Measurements from ENCODE around the gene SH3BP5.

Gene SH3BP5

GRCh38 chr3:15326037-15326436 lies 6.3 kb downstream of the SH3BP5 start:
- DNase-seq (ENCODE audit: low read depth in 2 of 3, low spot score in 1 of 3): no peak

- DNase-seq (ENCODE audit: low read depth in 2 of 3, low spot score in 1 of 3): no peak
Observed at GRCh38 chr3:15325228-15325627, 7.2 kb downstream of the SH3BP5 start.

GRCh38 chr3:15324379-15324808 lies 8.0 kb downstream of the SH3BP5 start:
- DNase-seq (ENCODE audit: low read depth in 2 of 3, low spot score in 1 of 3): no peak

GRCh38 chr3:15323063-15323462 lies 9.3 kb downstream of the SH3BP5 start:
- DNase-seq (ENCODE audit: low read depth in 2 of 3, low spot score in 1 of 3): no peak

GRCh38 chr3:15321349-15321748 lies 11.0 kb downstream of the SH3BP5 start:
- DNase-seq (ENCODE audit: low read depth in 2 of 3, low spot score in 1 of 3): no peak

- DNase-seq (ENCODE audit: low read depth in 2 of 3, low spot score in 1 of 3): no peak
Observed at GRCh38 chr3:15319575-15319974, 12.8 kb downstream of the SH3BP5 start.

- DNase-seq (ENCODE audit: low read depth in 2 of 3, low spot score in 1 of 3): no peak
Observed at GRCh38 chr3:15319136-15319535, 13.2 kb downstream of the SH3BP5 start.

GRCh38 chr3:15318661-15319060 lies 13.7 kb downstream of the SH3BP5 start:
- no peak for DNase-seq (ENCODE audit: low read depth in 2 of 3, low spot score in 1 of 3)

GRCh38 chr3:15316998-15317435 lies 15.4 kb downstream of the SH3BP5 start:
- DNase-seq (ENCODE audit: low read depth in 2 of 3, low spot score in 1 of 3): no peak

- no peak for DNase-seq (ENCODE audit: low read depth in 2 of 3, low spot score in 1 of 3)
Observed at GRCh38 chr3:15315003-15315402, 17.4 kb downstream of the SH3BP5 start.

GRCh38 chr3:15314276-15314675 lies 18.1 kb downstream of the SH3BP5 start:
- DNase-seq (ENCODE audit: low read depth in 2 of 3, low spot score in 1 of 3): no peak

- DNase-seq (ENCODE audit: low read depth in 2 of 3, low spot score in 1 of 3): no peak
Observed at GRCh38 chr3:15313461-15313860, 18.9 kb downstream of the SH3BP5 start.

GRCh38 chr3:15312550-15312949 lies 19.8 kb downstream of the SH3BP5 start:
- DNase-seq (ENCODE audit: low read depth in 2 of 3, low spot score in 1 of 3): no peak

- DNase-seq (ENCODE audit: low read depth in 2 of 3, low spot score in 1 of 3): peak; percentile 58 to 70 (median 61)
Observed at GRCh38 chr3:15310491-15311370, 21.7 kb downstream of the SH3BP5 start.

GRCh38 chr3:15309662-15310335 lies 22.6 kb downstream of the SH3BP5 start:
- DNase-seq (ENCODE audit: low read depth in 2 of 3, low spot score in 1 of 3): peak in 2 of 3 donors; percentile 41 to 62

- no peak for DNase-seq (ENCODE audit: low read depth in 2 of 3, low spot score in 1 of 3)
Observed at GRCh38 chr3:15307580-15307979, 24.8 kb downstream of the SH3BP5 start.

- DNase-seq (ENCODE audit: low read depth in 2 of 3, low spot score in 1 of 3): no peak
Observed at GRCh38 chr3:15306979-15307359, 25.4 kb downstream of the SH3BP5 start.

GRCh38 chr3:15305359-15305844 lies 27.0 kb downstream of the SH3BP5 start:
- no peak for DNase-seq (ENCODE audit: low read depth in 2 of 3, low spot score in 1 of 3)

GRCh38 chr3:15303728-15304127 lies 28.7 kb downstream of the SH3BP5 start:
- DNase-seq (ENCODE audit: low read depth in 2 of 3, low spot score in 1 of 3): no peak

GRCh38 chr3:15303216-15303615 lies 29.2 kb downstream of the SH3BP5 start:
- no peak for DNase-seq (ENCODE audit: low read depth in 2 of 3, low spot score in 1 of 3)

- DNase-seq (ENCODE audit: low read depth in 2 of 3, low spot score in 1 of 3): no peak
Observed at GRCh38 chr3:15301761-15302160, 30.6 kb downstream of the SH3BP5 start.

Measured in stimulated activated CD4-positive, alpha-beta T cell treated with anti-CD3 and anti-CD28 coated beads, Interleukin-12 subunit alpha, Interleukin-12 subunit beta, amount 100 ng/mL, for 48 hours (primary cell).